Forelimb muscle (tissue), 1 donor: ENCODE data around the gene CELA2B. TPM values are rescaled to one million over a fixed set of nuclear protein-coding genes. Genes with fewer than 3 reads are reported as not detected.
"Not testable (repeated sequence)": the region's sequence is repeated elsewhere in the genome, so short reads cannot be mapped to it uniquely, and the experiment has no call there.

Experiments used
- DNase-seq: peaks from one replicate; pipeline ENCODE4 v3.0.0-alpha.2; 2013; ENCODE audit warnings: low read depth
- polyA plus RNA-seq: library from polyadenylated mRNA; unstranded; fragments of 120-200 nt; gene quantifications from one replicate; pipeline ENCODE4 v1.2.1, GENCODE V29; 2013; ENCODE audit not compliant: insufficient read length

CELA2B gene
- polyA plus RNA-seq, 1 donor, result 3.1 TPM

- no peak for DNase-seq
Measured at GRCh38 chr1:15500184-15501178, 24.6 kb downstream of the CELA2B start.

- DNase-seq, result no peak
Measured at GRCh38 chr1:15501208-15502032, 25.5 kb downstream of the CELA2B start.

DNA sequence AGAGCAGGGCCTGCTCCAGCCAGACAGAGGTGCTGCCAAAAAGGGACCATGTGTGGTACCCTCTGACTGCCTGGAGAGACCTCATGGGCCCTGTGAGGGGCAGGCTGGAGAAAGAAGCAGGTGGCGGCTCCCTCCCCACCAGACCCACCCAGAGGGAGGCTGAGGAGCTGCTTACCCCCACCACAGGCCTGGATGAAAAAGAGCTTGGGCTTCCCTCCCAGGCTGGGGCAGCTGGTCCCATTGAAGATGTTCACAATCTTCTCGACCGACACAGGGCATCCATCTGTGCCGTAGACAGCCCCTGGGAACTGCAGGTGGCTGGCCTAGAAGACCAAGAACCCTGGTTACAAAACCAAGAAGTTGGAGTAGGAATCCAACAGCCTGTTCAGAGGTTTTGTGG lies 28.5 kb downstream of the CELA2B start:
- DNase-seq, result no peak

- DNase-seq, result no peak
Measured at GRCh38 chr1:15506831-15507230, 30.9 kb downstream of the CELA2B start.

- no peak for DNase-seq
Measured at GRCh38 chr1:15507278-15507677, 31.4 kb downstream of the CELA2B start.

DNA sequence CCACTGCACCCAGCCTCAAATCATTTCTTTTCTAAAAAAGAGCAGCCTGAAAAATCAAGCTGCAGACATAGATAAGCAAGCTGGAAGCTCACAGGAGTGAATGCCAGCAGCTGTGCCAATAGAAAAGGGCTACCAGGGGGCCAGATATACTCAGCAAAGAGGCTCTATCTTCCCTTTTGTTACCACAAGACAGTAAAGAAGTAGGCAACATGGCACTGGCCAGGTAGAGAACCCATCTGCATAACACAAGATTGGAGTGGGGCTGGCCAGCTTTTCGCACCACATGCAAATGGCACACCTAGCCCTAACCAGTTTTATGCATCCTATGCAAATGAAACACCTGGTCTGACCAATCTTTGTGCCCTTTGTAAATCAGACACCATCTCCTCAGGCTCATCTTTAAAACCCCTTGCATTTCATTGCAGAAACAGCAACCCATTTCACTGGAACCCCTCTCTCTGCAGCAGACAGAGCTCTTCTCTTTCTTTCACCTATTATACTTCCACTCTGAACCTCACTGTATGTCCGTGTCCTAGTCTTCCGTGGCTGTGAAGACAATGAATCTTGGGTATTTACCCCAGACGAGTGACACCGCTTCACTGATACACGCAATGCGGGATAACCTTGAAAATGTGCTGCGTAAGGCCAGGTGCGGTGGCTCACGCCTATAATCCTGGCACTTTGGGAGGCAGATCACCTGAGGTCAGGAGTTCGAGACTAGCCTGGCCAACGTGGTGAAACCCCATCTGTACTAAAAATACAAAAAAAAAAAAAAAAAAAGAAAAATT lies 33.0 kb downstream of the CELA2B start:
- DNase-seq, result no peak

- DNase-seq, result no peak
Measured at GRCh38 chr1:15509586-15509985, 33.7 kb downstream of the CELA2B start.

DNA sequence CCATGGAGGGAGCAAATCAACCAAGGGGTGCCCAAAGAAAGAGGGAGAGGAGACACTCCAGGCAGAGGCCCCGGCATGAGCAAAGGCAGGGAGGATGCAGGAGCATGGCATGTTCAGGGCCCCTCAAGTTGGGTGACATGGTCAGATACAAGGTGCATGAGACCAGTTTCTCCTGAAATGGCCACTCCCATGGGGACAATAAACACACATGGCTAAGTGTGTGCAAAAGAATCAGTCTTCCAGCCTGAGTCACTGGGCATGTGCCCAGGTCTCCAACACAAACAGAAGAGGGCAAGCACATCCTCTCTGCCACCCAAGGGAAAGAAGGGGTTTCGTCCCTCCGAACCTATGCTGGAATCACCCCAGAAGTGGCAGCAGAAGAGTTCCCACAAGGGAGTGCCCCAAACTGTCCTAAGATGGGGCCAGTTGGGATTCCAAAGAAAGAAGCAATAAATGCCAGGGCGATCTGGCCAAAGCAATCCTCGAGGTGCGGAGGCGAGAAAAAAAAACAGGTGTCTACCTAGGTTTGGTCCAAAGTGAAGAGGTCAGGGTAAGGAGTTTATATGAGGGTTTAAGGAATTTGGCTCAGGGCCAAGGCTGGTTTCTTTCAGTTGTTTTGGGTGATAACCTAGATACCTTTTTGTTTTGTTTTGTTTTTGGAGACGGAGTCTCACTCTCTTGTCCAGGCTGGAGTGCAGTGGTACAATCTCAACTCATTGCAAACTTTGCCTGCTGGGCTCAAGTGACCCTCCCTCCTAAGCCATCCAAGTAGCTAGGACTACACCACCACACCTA lies 34.9 kb downstream of the CELA2B start:
- DNase-seq, result no peak

DNA sequence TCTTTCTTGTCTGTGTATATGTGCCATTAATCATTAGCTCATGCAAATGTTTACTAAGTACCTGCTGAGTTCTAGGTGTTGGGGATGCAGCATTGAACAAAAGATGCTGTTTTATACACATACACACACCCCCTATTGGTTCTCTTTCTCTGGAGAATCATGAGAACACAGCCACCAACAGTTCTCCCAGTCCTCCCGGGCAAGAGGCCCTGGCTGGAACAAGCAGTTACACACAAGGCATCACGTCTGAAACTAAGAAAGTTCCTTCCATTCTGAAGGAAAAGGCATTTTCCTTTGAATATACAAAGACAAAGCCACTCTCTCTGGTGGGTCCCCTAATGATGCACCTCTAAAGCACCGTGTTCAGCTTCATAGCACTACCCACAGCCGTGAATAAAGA lies 37.3 kb downstream of the CELA2B start:
- DNase-seq, result no peak

DNA sequence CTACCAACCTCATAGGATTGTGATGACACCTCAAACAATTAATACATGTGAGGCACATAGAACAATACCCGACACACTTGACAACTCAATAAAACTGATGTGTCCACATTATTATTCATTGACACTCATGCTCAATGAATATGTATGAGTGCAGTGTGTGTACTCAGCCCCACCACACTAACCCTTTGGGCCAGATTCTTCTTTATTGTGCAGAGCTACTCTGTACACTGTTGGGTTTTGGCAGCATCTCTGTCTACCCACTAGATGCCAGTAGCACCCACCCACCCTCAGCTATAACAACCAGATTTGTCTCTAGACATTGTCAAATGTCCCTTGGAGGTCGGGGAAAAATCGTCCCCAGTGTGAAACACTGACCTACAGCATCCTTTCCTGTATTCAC lies 38.0 kb downstream of the CELA2B start:
- DNase-seq, result no peak

GRCh38 chr1:15514557-15514956 lies 38.7 kb downstream of the CELA2B start:
- not testable (repeated sequence) for DNase-seq

DNA sequence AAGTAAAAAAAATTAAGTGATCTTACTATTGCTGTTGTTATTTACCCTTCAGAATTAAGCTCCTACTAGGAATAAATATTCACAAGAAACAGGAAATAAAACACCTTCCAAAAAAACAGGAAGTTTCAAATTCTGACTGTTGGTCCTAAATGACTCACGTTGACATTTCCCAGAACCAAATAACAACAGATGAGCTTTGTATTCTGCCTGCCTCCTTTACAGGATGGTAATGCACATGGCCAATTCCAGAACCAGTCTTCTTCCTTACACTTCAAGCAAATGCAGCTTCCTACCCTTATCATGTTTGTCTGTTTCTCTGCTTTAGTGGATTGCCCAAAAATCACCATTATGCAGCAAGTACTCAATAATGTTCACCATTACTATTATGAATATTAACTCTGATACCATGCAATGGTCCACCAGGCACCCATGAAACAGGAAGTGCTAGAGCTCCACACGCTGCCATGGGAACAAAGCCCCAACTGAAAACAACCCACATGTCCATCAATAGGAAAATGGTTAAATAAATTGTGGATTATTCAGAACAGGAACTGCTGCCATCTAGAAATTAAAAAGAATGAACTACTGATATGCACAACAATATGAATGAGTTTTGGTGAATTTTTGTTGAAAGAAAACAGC lies 39.2 kb downstream of the CELA2B start:
- DNase-seq, result no peak

DNA sequence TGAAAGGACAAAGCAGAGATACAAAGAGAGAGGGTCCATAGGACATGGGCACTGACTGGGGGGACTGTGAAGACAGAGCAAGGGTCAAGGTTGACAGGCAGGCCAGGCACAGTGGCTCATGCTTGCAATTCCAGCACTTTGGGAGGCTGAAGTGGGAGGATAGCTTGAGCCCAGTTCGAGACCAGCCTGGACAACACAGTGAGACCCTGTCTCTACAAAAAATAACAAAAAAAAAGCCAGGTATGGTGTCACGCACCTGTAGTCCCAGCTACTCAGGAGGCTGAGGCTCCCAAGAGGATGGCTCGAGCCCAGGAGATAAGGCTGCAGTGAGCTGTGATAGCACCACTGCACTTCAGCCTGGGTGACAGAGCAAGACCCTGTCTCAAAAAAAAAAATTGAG lies 43.7 kb downstream of the CELA2B start:
- DNase-seq, result no peak

GRCh38 chr1:15521206-15521906 lies 45.5 kb downstream of the CELA2B start:
- DNase-seq, result not testable (repeated sequence)

- DNase-seq, result no peak
Measured at GRCh38 chr1:15522551-15522950, 46.6 kb downstream of the CELA2B start.

DNA sequence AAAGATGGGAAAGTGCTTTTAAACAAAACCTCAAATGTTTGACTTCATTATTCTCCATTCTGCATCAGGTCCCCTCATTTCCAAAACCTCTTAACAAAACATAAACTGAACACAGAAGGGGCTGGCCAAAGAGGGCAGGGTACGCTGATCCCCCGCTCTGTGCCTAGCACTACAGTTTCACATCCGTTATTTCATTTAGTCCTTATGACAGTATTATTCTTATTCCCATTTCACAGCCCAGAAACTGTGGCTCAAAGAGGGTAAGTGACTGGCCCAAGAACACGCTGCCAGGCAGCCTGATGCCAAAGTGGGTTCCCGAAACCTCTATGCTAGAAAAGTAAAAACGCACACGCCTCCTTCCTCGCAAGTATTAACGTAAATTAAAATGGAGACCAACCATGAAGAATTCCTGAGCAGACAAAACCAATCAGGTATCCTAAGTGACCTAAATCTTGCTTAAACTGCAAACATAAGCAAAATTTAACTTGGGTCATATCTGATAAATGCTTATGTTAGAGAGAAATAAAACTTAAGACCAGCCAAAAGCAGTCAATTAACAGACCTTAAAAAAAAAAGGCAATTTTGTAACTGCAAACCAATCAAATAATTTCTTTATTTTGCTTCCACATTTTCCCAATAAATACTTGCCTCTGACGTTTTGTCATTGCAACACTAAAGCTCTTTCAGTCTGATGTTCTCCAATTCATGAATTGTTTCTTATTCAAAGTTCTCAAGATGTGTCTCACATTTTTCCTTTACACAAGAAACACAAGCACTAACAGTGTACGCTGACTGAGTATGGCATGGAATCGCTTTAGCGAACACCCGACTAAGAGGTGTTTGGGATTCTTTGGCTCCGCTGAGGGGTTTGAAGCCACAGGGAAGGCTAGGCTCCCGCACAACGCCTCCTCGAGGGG lies 47.5 kb downstream of the CELA2B start:
- no peak for DNase-seq

DNA sequence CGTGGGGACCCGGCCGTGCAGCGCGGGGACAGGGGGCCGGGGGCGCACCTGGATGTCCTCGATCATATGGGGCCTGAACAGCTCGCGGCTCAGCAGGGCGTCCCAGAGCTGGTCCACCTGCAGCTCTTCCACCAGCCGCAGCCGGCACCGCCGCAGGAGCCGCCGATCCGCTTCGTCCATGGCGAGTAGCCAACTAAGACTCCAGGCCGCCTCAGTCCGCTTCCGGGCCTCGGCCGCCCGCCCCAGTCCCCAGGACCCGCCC lies 48.0 kb downstream of the CELA2B start, which contains the start of gene CASP9:
Gene CASP9 (minus strand): TSS at position 195 of the 262 bp plus-strand sequence. CDS start 15 bp downstream, at position 180.
- no peak for DNase-seq

DNA sequence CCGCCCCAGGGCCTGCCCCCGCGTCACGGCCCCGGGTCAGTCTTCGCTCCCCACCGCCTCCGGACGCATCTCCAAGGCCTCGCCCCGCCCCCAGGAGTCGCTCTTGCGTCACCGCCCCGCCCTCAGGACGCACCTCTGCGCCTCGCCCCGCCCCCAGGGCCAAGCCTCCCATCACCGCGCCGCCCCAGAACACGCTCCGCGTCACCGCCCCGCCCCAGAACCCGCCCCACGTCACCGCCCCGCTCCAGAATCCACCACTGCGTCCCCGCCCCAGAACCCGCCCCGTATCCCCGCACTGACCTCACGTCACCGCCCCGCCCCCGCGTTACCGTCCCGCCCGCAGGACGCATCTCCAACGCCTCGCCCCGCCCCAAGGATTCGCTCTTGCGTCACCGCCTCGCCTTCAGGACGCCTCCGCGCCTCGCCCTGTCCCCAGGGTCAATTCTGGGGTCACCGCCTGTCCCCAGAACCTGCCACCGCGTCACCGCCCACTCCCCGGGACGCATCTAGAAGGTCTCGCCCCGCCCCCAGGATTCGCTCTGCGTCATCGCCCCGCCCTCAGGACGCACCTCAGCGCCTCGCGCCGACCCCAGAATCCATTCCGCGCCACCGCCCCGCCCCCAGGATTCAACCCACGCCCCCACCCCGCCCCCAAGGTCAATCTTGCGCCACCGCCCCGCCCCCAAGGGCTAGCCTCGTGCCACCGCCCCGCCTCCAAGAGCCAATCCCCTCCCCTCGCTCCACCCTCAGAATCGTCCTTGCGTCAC lies 48.6 kb downstream of the CELA2B start:
- DNase-seq, result peak; percentile 57
